ENCODE measurements around the gene USP3. TPM values are rescaled to one million over a fixed set of nuclear protein-coding genes. Genes with fewer than 3 reads are reported as not detected.
A peak's percentile ranks its signal among the peaks of the same experiment; 100 is the strongest.

The USP3 gene
- 80.0 and 85.7 TPM in 2 replicates for total RNA-seq
- long read RNA-seq, full-length matches to known transcripts: 77 of 143 reads
- long read RNA-seq, partial matches to known transcripts: 29 of 143 reads
- long read RNA-seq, other reads (novel, unspliced or antisense): 37 of 143 reads

DNA sequence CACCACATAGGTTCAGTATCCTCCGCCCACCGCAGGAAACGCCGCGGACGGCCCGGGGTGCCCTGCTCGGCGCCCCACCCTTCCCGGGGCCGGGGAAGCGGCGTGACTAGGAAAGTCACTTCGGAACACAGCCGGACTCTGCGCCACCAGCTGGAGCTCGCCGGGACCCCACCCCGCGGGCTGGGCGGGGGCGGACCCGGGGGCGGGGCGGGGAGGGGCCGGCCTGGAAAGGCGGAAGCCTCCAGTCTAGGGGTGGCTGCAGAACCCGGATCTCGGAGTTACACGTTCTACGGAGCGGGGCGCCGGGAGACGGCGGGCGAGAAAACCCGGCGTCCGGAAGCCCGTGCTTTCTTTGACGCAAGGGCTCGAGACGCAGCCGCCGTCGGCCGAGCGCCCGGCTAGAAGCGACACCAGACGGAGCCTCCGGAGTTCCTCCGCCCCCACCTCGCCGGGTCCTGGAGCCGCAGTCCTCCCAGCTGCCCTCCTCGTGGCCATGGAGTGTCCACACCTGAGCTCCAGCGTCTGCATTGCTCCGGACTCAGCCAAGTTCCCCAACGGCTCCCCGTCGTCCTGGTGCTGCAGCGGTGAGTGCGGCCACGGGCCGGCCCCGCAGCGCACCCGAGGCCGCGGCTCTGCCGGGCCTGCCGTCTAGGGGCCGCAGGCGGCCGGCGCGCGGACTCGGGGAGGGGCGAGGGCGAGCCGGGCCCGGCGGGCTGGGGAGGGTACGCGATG is at the start of gene USP3:
TSS of gene USP3 (plus strand) at position 347 of the 732 bp plus-strand sequence. CDS start at position 494, 147 bp downstream.
- H3K27me3 Mint-ChIP-seq (ENCODE audit: low read depth): peaks cover 25% of the 10 kb centered on the region
- H3K4me1 Mint-ChIP-seq: peaks cover 76% of the 10 kb centered on the region
- H3K36me3 Mint-ChIP-seq (ENCODE audit: low read depth): no peaks in the 10 kb centered on the region
- peak within 1 kb of the TSS; percentile 94 for H3K4me3 Mint-ChIP-seq
- peak within 1 kb of the TSS; percentile 89 for H3K27ac Mint-ChIP-seq (ENCODE audit: unreplicated experiment)
- no peaks in the 10 kb centered on the region for H3K9me3 Mint-ChIP-seq
- TF ChIP-seq, protein P1, sequence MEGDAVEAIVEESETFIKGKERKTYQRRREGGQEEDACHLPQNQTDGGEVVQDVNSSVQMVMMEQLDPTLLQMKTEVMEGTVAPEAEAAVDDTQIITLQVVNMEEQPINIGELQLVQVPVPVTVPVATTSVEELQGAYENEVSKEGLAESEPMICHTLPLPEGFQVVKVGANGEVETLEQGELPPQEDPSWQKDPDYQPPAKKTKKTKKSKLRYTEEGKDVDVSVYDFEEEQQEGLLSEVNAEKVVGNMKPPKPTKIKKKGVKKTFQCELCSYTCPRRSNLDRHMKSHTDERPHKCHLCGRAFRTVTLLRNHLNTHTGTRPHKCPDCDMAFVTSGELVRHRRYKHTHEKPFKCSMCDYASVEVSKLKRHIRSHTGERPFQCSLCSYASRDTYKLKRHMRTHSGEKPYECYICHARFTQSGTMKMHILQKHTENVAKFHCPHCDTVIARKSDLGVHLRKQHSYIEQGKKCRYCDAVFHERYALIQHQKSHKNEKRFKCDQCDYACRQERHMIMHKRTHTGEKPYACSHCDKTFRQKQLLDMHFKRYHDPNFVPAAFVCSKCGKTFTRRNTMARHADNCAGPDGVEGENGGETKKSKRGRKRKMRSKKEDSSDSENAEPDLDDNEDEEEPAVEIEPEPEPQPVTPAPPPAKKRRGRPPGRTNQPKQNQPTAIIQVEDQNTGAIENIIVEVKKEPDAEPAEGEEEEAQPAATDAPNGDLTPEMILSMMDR (conservative IDR thresholded peaks at IDR 0.05): peak; percentile 49
- DNase-seq (ENCODE audit: low read depth, low spot score): peak; percentile 92

DNA sequence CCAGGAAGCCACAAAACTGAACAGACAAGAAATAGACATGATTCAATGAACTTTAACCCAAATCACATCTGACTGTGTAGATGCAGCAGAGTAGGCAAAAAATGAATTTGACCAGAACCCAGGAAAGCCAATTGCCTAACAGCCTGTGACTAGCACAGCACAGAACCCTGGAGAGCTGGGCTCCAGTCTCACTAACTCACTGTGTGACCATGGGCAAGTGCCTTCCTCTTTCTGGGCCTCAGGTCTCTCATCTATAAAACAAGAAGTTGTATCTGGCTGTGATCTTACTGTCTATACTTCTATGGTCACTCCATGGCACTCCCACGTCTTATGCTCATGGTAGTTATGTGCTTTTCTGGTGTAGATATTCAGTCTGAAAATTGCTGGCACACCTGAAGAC is 48.1 kb upstream of the USP3 start:
- Mint-ChIP-seq H3K4me3 (no peak overlapping the region), H3K4me1 (peaks cover 10% of the 10 kb centered on the region), H3K27me3 (ENCODE audit: low read depth) (no peaks in the 10 kb centered on the region), H3K9me3 (peaks cover 7% of the 10 kb centered on the region), H3K27ac (ENCODE audit: unreplicated experiment) (no peak overlapping the region), H3K36me3 (ENCODE audit: low read depth) (no peaks in the 10 kb centered on the region)
- TF ChIP-seq, protein P1 (conservative IDR thresholded peaks at IDR 0.05): no peak
- DNase-seq (ENCODE audit: low read depth, low spot score): no peak

DNA sequence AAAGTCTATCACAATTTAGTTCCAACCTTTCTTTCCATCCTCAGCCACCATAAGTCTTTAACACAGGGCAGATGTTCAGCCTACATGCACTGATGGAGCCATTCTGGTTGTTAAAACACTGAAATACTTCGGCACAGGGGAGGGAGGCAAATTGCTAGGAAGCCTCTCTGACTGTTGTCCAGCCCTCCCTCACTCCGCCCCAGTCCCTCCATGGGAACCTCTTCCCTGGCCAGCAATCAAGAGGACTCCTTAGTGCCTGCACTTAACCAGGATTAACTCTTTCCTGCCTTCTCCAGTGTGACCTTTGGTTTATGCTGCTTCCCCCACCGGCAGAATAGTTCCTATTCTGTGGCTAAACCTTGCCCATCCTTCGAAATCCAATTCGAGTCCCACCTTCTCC is 47.0 kb upstream of the USP3 start:
- Mint-ChIP-seq H3K36me3 (ENCODE audit: low read depth) (no peaks in the 10 kb centered on the region), H3K27ac (ENCODE audit: unreplicated experiment) (no peak overlapping the region), H3K4me1 (peaks cover 18% of the 10 kb centered on the region), H3K27me3 (ENCODE audit: low read depth) (no peaks in the 10 kb centered on the region), H3K4me3 (no peak overlapping the region), H3K9me3 (peaks cover 7% of the 10 kb centered on the region)
- DNase-seq (ENCODE audit: low read depth, low spot score): no peak
- TF ChIP-seq, protein P1 (conservative IDR thresholded peaks at IDR 0.05): no peak

DNA sequence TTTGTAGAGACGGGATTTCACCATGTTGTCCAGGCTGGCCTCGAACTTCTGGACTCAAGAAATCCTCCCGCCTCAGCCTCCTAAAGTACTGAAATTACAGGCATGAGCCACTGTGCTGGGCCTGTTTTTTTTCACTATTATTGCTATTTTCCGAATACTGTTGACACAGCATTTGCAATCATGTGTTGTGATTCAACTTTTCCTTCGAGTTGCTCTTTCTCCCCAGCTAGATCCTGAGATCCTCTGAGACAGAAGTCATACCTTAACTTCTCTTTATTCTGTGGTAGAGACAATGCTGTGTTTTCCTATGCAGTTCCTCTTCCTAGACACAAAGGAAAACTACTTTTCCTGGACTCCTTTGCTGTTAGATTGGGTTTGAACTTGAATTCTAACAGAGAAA is 46.4 kb upstream of the USP3 start:
- H3K4me3 Mint-ChIP-seq: no peak overlapping the region
- H3K9me3 Mint-ChIP-seq: peaks cover 7% of the 10 kb centered on the region
- no peak overlapping the region for H3K27ac Mint-ChIP-seq (ENCODE audit: unreplicated experiment)
- TF ChIP-seq, protein P1 (conservative IDR thresholded peaks at IDR 0.05): no peak
- H3K36me3 Mint-ChIP-seq (ENCODE audit: low read depth): no peaks in the 10 kb centered on the region
- H3K27me3 Mint-ChIP-seq (ENCODE audit: low read depth): no peaks in the 10 kb centered on the region
- peaks cover 24% of the 10 kb centered on the region for H3K4me1 Mint-ChIP-seq
- no peak for DNase-seq (ENCODE audit: low read depth, low spot score)

DNA sequence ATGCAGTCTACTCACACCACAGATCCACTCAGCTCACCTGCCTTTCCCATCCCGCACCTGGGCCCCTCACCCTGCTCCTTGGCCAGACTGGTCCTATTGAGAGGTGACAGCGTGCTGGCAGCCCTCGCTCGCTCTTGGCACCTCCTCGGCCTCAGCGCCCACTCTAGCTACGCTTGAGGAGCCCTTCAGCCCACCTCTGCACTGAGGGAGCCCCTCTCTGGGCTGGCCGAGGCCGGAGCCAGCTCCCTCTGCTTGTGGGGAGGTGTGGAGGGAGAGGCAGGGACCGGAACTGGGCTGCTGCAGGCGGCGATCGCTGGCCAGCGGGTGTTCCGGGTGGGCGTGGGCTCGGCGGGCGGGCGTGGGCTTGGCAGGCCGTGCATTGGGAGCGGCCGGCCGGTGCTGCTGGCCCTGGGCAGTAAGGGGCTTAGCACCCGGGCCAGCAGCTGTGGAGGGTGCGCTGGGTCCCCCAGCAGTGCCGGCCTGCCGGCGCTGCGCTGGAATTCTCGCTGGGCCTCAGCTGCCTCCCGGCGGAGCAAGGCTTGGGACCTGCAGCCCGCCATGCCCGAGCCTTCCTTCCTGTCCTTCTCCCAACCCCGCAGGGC is 45.5 kb upstream of the USP3 start:
- no peak overlapping the region for H3K27ac Mint-ChIP-seq (ENCODE audit: unreplicated experiment)
- no peak overlapping the region for H3K4me3 Mint-ChIP-seq
- H3K9me3 Mint-ChIP-seq: peaks cover 7% of the 10 kb centered on the region
- H3K27me3 Mint-ChIP-seq (ENCODE audit: low read depth): no peaks in the 10 kb centered on the region
- TF ChIP-seq, protein P1 (conservative IDR thresholded peaks at IDR 0.05): no peak
- DNase-seq (ENCODE audit: low read depth, low spot score): no peak
- no peaks in the 10 kb centered on the region for H3K36me3 Mint-ChIP-seq (ENCODE audit: low read depth)
- H3K4me1 Mint-ChIP-seq: peaks cover 33% of the 10 kb centered on the region

Data from neural crest cell (in vitro differentiated cells).